Stimulated activated CD8-positive, alpha-beta memory T cell treated with anti-CD3 and anti-CD28 coated beads, Interleukin-12 subunit alpha, Interleukin-12 subunit beta, amount 100 ng/mL, for 24 hours (primary cell): ENCODE data around the gene OPN5.

ENCODE experiments used
- DNase-seq: peaks from one replicate; pipeline ENCODE4 v3.0.0-alpha.2; 2020; ENCODE audit errors: extremely low read depth

OPN5 gene

GRCh38 chr6:47788498-47788884 lies 6.7 kb downstream of the OPN5 start:
- no peak for DNase-seq

GRCh38 chr6:47789553-47789952 lies 7.7 kb downstream of the OPN5 start:
- no peak for DNase-seq

- DNase-seq: no peak
Observed at GRCh38 chr6:47792216-47792733, 10.4 kb downstream of the OPN5 start.

- DNase-seq: no peak
Observed at GRCh38 chr6:47794577-47795135, 12.8 kb downstream of the OPN5 start.

- DNase-seq: no peak
Observed at GRCh38 chr6:47801984-47802383, 20.2 kb downstream of the OPN5 start.

GRCh38 chr6:47804821-47805220 lies 23.0 kb downstream of the OPN5 start:
- DNase-seq: no peak

- DNase-seq: no peak
Observed at GRCh38 chr6:47809873-47810272, 28.0 kb downstream of the OPN5 start.

GRCh38 chr6:47810885-47811284 lies 29.1 kb downstream of the OPN5 start:
- DNase-seq: no peak

- DNase-seq: no peak
Observed at GRCh38 chr6:47811443-47811842, 29.6 kb downstream of the OPN5 start.

- DNase-seq: no peak
Observed at GRCh38 chr6:47817749-47818148, 35.9 kb downstream of the OPN5 start.

- no peak for DNase-seq
Observed at GRCh38 chr6:47819461-47819860, 37.6 kb downstream of the OPN5 start.

- DNase-seq: no peak
Observed at GRCh38 chr6:47822856-47823554, 41.2 kb downstream of the OPN5 start.

- DNase-seq: no peak
Observed at GRCh38 chr6:47832386-47833100, 50.7 kb downstream of the OPN5 start.

GRCh38 chr6:47834196-47834595 lies 52.4 kb downstream of the OPN5 start:
- no peak for DNase-seq

- DNase-seq: no peak
Observed at GRCh38 chr6:47836046-47836445, 54.2 kb downstream of the OPN5 start.

GRCh38 chr6:47836639-47837038 lies 54.8 kb downstream of the OPN5 start:
- DNase-seq: no peak

GRCh38 chr6:47839645-47840044 lies 57.8 kb downstream of the OPN5 start:
- no peak for DNase-seq

- DNase-seq: no peak
Observed at GRCh38 chr6:47844881-47845280, 63.0 kb downstream of the OPN5 start.

- DNase-seq: no peak
Observed at GRCh38 chr6:47846752-47847151, 64.9 kb downstream of the OPN5 start.

- no peak for DNase-seq
Observed at GRCh38 chr6:47851091-47851490, 69.3 kb downstream of the OPN5 start.

- DNase-seq: no peak
Observed at GRCh38 chr6:47852727-47853126, 70.9 kb downstream of the OPN5 start.

- DNase-seq: no peak
Observed at GRCh38 chr6:47853766-47854165, 71.9 kb downstream of the OPN5 start.

- DNase-seq: no peak
Observed at GRCh38 chr6:47854971-47855370, 73.1 kb downstream of the OPN5 start.
